GM19463 (cell line): ENCODE results near the gene FUT7.

Experiments used
- ATAC-seq: cut with Tn5 transposase; IDR thresholded peaks from one replicate; pipeline ENCODE4 v1.9.1; 2021; ENCODE audit warnings: mild to moderate bottlenecking, moderate library complexity; ENCODE audit not compliant: unreplicated experiment

FUT7 gene

GRCh38 chr9:137019891-137020683, 11.8 kb downstream of the FUT7 start:
- no peak for ATAC-seq

- ATAC-seq, result no peak
These were observed 12.9 kb downstream of the FUT7 start for GRCh38 chr9:137018761-137019559.

DNA sequence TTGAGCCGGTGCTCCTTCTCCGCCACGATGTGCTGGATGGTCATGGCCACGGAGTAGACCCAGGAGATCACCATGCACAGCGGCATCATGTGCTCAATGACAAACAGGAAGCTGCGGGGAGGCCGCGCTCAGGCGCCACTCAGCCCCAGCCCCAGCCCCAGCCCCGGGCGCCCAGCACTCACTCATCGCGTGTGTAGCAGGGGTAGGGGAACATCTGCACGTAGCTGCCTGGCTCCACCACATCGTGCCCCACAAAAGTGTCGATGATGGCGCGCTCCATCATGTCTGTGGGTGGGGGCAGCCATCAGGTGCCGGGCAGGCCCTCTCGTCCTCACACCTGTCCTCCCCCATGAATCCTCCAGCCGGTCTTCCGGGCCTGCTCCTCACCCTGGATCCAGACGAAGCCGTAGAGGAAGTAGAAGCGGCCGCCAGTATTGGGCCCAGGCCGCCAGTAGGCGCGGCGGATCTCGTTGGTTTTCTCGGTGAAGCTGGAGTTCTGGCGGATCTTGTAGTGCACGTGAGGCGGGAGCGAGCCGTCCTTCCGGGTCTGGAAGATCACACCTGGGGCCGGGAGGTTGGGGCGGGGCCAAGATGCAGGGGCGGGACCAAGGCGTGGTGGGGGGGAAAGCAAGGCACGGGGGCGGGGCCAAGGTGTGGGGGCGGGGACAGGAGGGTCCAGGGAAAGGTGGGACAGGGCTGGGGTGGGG, 13.9 kb downstream of the FUT7 start:
- no peak for ATAC-seq

- no peak for ATAC-seq
These were observed 14.8 kb downstream of the FUT7 start for GRCh38 chr9:137017071-137017470.

DNA sequence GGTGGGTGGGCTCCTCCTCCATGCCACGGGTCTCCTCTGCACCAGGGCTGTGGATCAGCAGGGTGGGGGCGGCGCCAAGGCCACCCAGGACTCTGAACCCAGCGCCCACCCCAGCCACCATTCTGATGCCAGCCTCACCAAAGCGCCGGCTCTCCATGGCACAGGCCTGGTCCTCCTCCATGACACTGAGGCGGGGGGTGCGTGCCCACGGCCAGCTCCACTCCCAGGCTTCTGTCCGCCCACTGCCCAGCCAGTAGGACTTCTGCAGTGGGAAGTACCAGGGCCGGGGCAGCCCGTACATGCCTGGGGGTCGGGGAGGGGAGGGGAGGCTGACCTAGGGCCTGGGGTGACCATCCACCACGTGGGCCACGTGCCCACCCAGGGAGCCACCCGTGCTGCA, 15.5 kb downstream of the FUT7 start:
- no peak for ATAC-seq

DNA sequence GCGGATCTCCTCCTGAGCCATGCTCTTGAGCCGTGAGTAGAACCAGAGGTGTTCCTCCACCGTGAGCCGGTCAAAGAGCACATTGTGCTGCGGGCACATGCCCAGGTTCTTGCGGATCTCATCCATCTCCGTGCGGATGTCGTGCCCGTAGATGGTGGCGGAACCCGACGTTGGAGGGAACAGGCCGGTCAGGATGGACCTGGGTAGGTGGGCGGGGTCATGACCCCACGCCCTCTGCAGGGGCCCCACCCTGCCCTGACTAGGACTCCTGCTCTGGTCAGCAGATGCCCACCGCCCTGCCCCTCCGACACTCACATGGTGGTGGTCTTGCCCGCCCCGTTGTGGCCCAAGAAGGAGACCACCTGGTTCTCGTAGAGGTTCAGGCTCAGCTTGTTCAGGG, 15.9 kb downstream of the FUT7 start:
- ATAC-seq, result no peak

DNA sequence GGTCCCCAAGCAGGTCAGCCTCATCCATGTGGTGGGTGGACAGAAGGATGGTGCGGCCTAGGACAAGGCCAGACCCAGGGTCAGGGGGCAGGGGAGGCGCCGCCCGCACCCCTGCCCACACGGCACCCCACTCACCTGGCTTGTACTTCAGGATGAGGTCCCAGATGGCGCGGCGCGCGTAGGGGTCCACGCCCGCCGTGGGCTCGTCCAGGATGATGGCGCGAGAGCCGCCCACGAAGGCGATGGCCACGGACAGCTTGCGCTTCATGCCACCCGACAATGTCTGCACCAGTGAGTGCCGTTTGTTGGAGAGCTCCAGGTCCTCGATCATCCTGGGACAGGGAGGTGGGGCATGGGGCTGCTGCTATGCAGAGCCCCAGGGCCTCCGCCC, 16.4 kb downstream of the FUT7 start:
- no peak for ATAC-seq

DNA sequence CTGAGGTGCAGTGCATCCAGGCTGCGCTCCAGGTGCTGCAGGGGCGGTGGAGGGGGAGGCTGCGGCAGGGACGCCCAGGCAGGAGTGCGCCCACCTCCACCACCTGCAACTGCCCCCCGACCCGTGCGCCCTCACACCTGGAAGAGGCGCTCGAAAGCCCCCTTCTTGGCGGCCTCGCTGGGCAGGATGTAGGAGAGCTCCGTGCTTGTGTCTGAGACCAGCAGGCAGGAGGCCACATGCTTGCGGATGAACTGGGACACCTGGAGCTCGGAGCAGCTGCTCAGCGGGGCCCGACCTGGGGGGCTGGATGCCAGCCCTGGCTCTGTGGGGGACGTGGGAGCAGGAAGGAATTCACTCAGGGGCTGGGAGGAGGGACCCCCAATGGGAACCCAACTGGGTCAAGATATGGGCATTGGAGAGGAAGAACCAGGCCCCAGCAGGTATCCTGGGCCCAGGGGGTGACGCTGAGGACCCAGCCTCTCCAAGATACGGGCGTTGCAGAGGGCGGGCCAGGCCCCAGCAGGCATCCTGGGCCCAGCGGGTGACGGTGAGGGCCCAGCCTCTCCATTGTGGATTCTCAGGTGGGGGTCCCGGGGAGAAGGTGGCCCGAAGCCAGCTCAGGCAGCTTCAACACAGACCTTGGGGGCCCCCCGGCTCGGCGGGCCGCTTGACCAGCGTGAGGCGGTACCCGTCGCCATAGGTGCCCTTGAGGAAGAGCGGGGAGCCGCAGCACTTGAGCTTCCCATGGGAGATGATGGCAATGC, 16.9 kb downstream of the FUT7 start:
- ATAC-seq, result no peak

DNA sequence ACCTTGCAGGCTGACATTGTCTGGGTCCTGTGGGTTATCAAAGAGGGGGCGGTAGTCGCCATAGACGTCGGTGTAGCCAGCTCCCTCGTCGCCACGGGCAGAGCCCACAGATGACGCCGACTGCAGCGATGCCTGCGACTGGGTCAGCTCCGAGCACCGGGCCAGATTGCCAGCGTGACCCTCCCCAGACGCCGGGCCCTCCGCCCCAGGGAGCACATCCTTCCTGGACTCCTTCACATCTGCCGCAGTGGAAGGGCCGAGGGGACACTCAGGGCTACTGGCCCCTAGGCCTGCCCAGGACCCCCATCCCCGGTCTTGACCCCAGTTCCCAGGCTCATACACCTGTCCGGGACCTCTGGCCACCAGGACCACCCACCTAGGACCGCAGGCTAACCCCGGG, 17.7 kb downstream of the FUT7 start:
- no peak for ATAC-seq

DNA sequence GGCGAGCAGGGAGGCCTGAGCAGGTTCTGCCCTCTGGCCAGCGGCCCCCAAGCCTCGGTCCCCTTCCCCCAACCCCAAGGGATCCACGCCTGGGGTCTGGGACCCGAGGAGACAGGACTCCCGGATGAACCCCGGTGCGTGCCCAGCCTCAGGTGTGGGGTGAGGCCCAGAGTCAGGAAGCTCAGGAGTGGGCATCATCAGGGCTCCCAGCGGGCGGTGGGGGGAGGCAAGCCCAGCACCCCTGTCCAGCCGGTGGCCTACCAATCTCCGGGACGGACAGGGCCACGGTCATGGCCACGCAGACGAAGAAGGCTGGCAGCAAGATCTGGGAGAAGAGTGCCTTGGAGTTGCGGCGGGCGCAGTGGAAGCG, 18.3 kb downstream of the FUT7 start:
- ATAC-seq, result no peak

DNA sequence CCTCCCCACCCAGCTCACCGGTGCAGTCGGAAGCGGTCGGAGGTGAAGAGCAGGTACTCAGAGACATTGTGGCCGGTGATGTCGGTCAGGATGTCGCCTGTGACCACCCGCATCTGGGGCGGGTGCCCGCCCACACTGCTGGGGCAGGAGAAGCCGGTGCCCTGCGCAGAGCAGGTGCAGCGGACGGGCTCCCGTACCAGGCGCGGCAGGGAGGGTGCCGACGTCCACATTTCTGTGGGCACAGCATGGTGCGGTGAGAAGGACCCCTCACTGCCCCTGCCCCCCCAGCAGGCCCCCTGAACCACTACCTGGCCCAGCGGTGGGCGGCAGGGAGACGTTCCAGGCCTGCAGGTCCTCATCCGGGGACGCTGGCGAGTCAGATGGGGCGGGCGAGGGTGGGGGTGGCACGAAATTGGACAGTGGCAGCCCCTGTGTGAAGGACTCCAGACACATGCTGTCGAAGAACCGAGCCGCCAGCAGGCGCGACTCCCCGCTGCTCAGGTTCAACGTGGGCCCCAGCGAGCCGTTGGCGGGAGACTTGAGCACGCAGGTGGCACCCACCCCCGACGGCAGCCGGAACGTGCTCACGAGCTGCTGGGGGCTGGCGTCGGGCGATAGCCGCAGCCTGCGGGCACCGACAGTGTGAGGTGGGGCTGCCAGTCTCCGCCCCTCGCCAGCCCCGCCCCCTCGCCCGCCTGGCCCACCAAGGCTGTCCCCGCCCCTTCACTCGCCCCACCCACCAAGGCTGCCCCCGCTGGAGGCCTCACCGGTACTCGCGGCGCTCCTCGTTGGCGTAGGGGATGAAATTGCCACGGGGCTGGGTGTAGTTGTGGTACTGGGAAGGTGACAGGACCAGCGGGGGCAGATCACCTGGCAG, 19.0 kb downstream of the FUT7 start:
- ATAC-seq, result no peak

- no peak for ATAC-seq
These were observed 19.8 kb downstream of the FUT7 start for GRCh38 chr9:137011907-137012675.

- no peak for ATAC-seq
These were observed 20.7 kb downstream of the FUT7 start for GRCh38 chr9:137011156-137011555.

- no peak for ATAC-seq
These were observed 21.8 kb downstream of the FUT7 start for GRCh38 chr9:137009938-137010732.

- ATAC-seq, result no peak
These were observed 22.7 kb downstream of the FUT7 start for GRCh38 chr9:137009217-137009616.

GRCh38 chr9:137008312-137008711, 23.6 kb downstream of the FUT7 start:
- ATAC-seq, result no peak

- ATAC-seq, result no peak
These were observed 24.0 kb downstream of the FUT7 start for GRCh38 chr9:137007816-137008270.

- ATAC-seq, result no peak
These were observed 24.6 kb downstream of the FUT7 start for GRCh38 chr9:137007108-137007815.
